Measurements from ENCODE around the gene CFDP1.
"Not testable (repeated sequence)": the region's sequence is repeated elsewhere in the genome, so short reads cannot be mapped to it uniquely, and the experiment has no call there.

Gene CFDP1

GRCh38 chr16:75433732-75434413, 570 bp upstream of the CFDP1 start:
- DNase-seq = peak in 2 of 3 donors; percentile 55 to 70
- Histone ChIP-seq H3K27me3 (replicated peaks; ENCODE audit: control insufficient read depth, insufficient read depth, low read length, poor library complexity, severe bottlenecking) (no peaks in the 10 kb centered on the region), H3K9me3 (ENCODE audit: control insufficient read depth, low read length) (no peaks in the 10 kb centered on the region), H3K4me1 (ENCODE audit: control insufficient read depth, insufficient read depth, low read length, poor library complexity, severe bottlenecking) (peaks cover 3% of the 10 kb centered on the region), H3K27ac (ENCODE audit: insufficient read depth, low read length, poor library complexity, severe bottlenecking) (peak overlapping the region; percentile 96), H3K4me3 (ENCODE audit: insufficient read depth, low read depth, low read length, poor library complexity, severe bottlenecking) (peak overlapping the region; percentile 63), H3K36me3 (ENCODE audit: control insufficient read depth, insufficient read depth, low read length) (no peaks in the 10 kb centered on the region)

- Histone ChIP-seq H3K4me1 (ENCODE audit: control insufficient read depth, insufficient read depth, low read length, poor library complexity, severe bottlenecking) (peaks cover 3% of the 10 kb centered on the region), H3K27ac (ENCODE audit: insufficient read depth, low read length, poor library complexity, severe bottlenecking) (no peak overlapping the region), H3K4me3 (ENCODE audit: insufficient read depth, low read depth, low read length, poor library complexity, severe bottlenecking) (no peak overlapping the region), H3K36me3 (ENCODE audit: control insufficient read depth, insufficient read depth, low read length) (no peaks in the 10 kb centered on the region), H3K9me3 (ENCODE audit: control insufficient read depth, low read length) (no peaks in the 10 kb centered on the region), H3K27me3 (replicated peaks; ENCODE audit: control insufficient read depth, insufficient read depth, low read length, poor library complexity, severe bottlenecking) (no peaks in the 10 kb centered on the region)
- DNase-seq = no peak
Observed at GRCh38 chr16:75429621-75430403, 3.5 kb downstream of the CFDP1 start.

- not testable (repeated sequence) for H3K9me3 ChIP-seq (ENCODE audit: control insufficient read depth, low read length); H3K4me3 ChIP-seq (ENCODE audit: insufficient read depth, low read depth, low read length, poor library complexity, severe bottlenecking); H3K27ac ChIP-seq (ENCODE audit: insufficient read depth, low read length, poor library complexity, severe bottlenecking); H3K36me3 ChIP-seq (ENCODE audit: control insufficient read depth, insufficient read depth, low read length); H3K4me1 ChIP-seq (ENCODE audit: control insufficient read depth, insufficient read depth, low read length, poor library complexity, severe bottlenecking); DNase-seq; H3K27me3 ChIP-seq (replicated peaks; ENCODE audit: control insufficient read depth, insufficient read depth, low read length, poor library complexity, severe bottlenecking)
Observed at GRCh38 chr16:75426524-75426923, 6.8 kb downstream of the CFDP1 start.

GRCh38 chr16:75424105-75424762, 9.1 kb downstream of the CFDP1 start:
- H3K36me3 ChIP-seq (ENCODE audit: control insufficient read depth, insufficient read depth, low read length); H3K27ac ChIP-seq (ENCODE audit: insufficient read depth, low read length, poor library complexity, severe bottlenecking); H3K4me3 ChIP-seq (ENCODE audit: insufficient read depth, low read depth, low read length, poor library complexity, severe bottlenecking); H3K27me3 ChIP-seq (replicated peaks; ENCODE audit: control insufficient read depth, insufficient read depth, low read length, poor library complexity, severe bottlenecking); H3K9me3 ChIP-seq (ENCODE audit: control insufficient read depth, low read length); DNase-seq; H3K4me1 ChIP-seq (ENCODE audit: control insufficient read depth, insufficient read depth, low read length, poor library complexity, severe bottlenecking): not testable (repeated sequence)

- H3K4me1 ChIP-seq (ENCODE audit: control insufficient read depth, insufficient read depth, low read length, poor library complexity, severe bottlenecking) = peaks cover 6% of the 10 kb centered on the region
- no peak overlapping the region for H3K4me3 ChIP-seq (ENCODE audit: insufficient read depth, low read depth, low read length, poor library complexity, severe bottlenecking)
- H3K27ac ChIP-seq (ENCODE audit: insufficient read depth, low read length, poor library complexity, severe bottlenecking) = no peak overlapping the region
- no peaks in the 10 kb centered on the region for H3K36me3 ChIP-seq (ENCODE audit: control insufficient read depth, insufficient read depth, low read length)
- H3K9me3 ChIP-seq (ENCODE audit: control insufficient read depth, low read length) = no peaks in the 10 kb centered on the region
- no peaks in the 10 kb centered on the region for H3K27me3 ChIP-seq (replicated peaks; ENCODE audit: control insufficient read depth, insufficient read depth, low read length, poor library complexity, severe bottlenecking)
- no peak for DNase-seq
Observed at GRCh38 chr16:75423723-75424104, 9.6 kb downstream of the CFDP1 start.

- Histone ChIP-seq H3K27ac (ENCODE audit: insufficient read depth, low read length, poor library complexity, severe bottlenecking) (no peak overlapping the region), H3K27me3 (replicated peaks; ENCODE audit: control insufficient read depth, insufficient read depth, low read length, poor library complexity, severe bottlenecking) (no peaks in the 10 kb centered on the region), H3K4me3 (ENCODE audit: insufficient read depth, low read depth, low read length, poor library complexity, severe bottlenecking) (no peak overlapping the region), H3K9me3 (ENCODE audit: control insufficient read depth, low read length) (no peaks in the 10 kb centered on the region), H3K36me3 (ENCODE audit: control insufficient read depth, insufficient read depth, low read length) (no peaks in the 10 kb centered on the region), H3K4me1 (ENCODE audit: control insufficient read depth, insufficient read depth, low read length, poor library complexity, severe bottlenecking) (peaks cover 6% of the 10 kb centered on the region)
- DNase-seq = no peak
Observed at GRCh38 chr16:75421820-75422126, 11.5 kb downstream of the CFDP1 start.

GRCh38 chr16:75420987-75421819, 12.1 kb downstream of the CFDP1 start:
- H3K4me3 ChIP-seq (ENCODE audit: insufficient read depth, low read depth, low read length, poor library complexity, severe bottlenecking) = no peak overlapping the region
- no peaks in the 10 kb centered on the region for H3K36me3 ChIP-seq (ENCODE audit: control insufficient read depth, insufficient read depth, low read length)
- DNase-seq = no peak
- peaks cover 6% of the 10 kb centered on the region for H3K4me1 ChIP-seq (ENCODE audit: control insufficient read depth, insufficient read depth, low read length, poor library complexity, severe bottlenecking)
- H3K27me3 ChIP-seq (replicated peaks; ENCODE audit: control insufficient read depth, insufficient read depth, low read length, poor library complexity, severe bottlenecking) = no peaks in the 10 kb centered on the region
- no peak overlapping the region for H3K27ac ChIP-seq (ENCODE audit: insufficient read depth, low read length, poor library complexity, severe bottlenecking)
- no peaks in the 10 kb centered on the region for H3K9me3 ChIP-seq (ENCODE audit: control insufficient read depth, low read length)

- H3K4me1 ChIP-seq (ENCODE audit: control insufficient read depth, insufficient read depth, low read length, poor library complexity, severe bottlenecking) = peaks cover 6% of the 10 kb centered on the region
- H3K36me3 ChIP-seq (ENCODE audit: control insufficient read depth, insufficient read depth, low read length) = peaks cover 6% of the 10 kb centered on the region
- H3K9me3 ChIP-seq (ENCODE audit: control insufficient read depth, low read length) = no peaks in the 10 kb centered on the region
- H3K27me3 ChIP-seq (replicated peaks; ENCODE audit: control insufficient read depth, insufficient read depth, low read length, poor library complexity, severe bottlenecking) = no peaks in the 10 kb centered on the region
- no peak for DNase-seq
- no peak overlapping the region for H3K4me3 ChIP-seq (ENCODE audit: insufficient read depth, low read depth, low read length, poor library complexity, severe bottlenecking)
- no peak overlapping the region for H3K27ac ChIP-seq (ENCODE audit: insufficient read depth, low read length, poor library complexity, severe bottlenecking)
Observed at GRCh38 chr16:75416904-75417565, 16.3 kb downstream of the CFDP1 start.

- no peaks in the 10 kb centered on the region for H3K27me3 ChIP-seq (replicated peaks; ENCODE audit: control insufficient read depth, insufficient read depth, low read length, poor library complexity, severe bottlenecking)
- no peak for DNase-seq
- H3K4me1 ChIP-seq (ENCODE audit: control insufficient read depth, insufficient read depth, low read length, poor library complexity, severe bottlenecking) = no peaks in the 10 kb centered on the region
- H3K27ac ChIP-seq (ENCODE audit: insufficient read depth, low read length, poor library complexity, severe bottlenecking) = no peak overlapping the region
- H3K4me3 ChIP-seq (ENCODE audit: insufficient read depth, low read depth, low read length, poor library complexity, severe bottlenecking) = no peak overlapping the region
- H3K36me3 ChIP-seq (ENCODE audit: control insufficient read depth, insufficient read depth, low read length) = peaks cover 15% of the 10 kb centered on the region
- no peaks in the 10 kb centered on the region for H3K9me3 ChIP-seq (ENCODE audit: control insufficient read depth, low read length)
Observed at GRCh38 chr16:75415169-75415905, 18.0 kb downstream of the CFDP1 start.
